ENCODE data around the gene SEMA3E.
"Not testable (repeated sequence)": the region's sequence is repeated elsewhere in the genome, so short reads cannot be mapped to it uniquely, and the experiment has no call there.

Gene SEMA3E

GRCh38 chr7:83447681-83448080 lies 201.3 kb downstream of the SEMA3E start:
- no peak for DNase-seq

- no peak for DNase-seq
Measured at GRCh38 chr7:83446102-83446669, 202.8 kb downstream of the SEMA3E start.

- DNase-seq = no peak
Measured at GRCh38 chr7:83442911-83443310, 206.0 kb downstream of the SEMA3E start.

- no peak for DNase-seq
Measured at GRCh38 chr7:83439026-83439425, 209.9 kb downstream of the SEMA3E start.

- DNase-seq = not testable (repeated sequence)
Measured at GRCh38 chr7:83430289-83430688, 218.7 kb downstream of the SEMA3E start.

- DNase-seq = no peak
Measured at GRCh38 chr7:83429493-83429892, 219.4 kb downstream of the SEMA3E start.

- no peak for DNase-seq
Measured at GRCh38 chr7:83427884-83428283, 221.1 kb downstream of the SEMA3E start.

GRCh38 chr7:83426325-83426724 lies 222.6 kb downstream of the SEMA3E start:
- no peak for DNase-seq

GRCh38 chr7:83419013-83419412 lies 229.9 kb downstream of the SEMA3E start:
- DNase-seq = no peak

- no peak for DNase-seq
Measured at GRCh38 chr7:83415840-83416239, 233.1 kb downstream of the SEMA3E start.

- DNase-seq = no peak
Measured at GRCh38 chr7:83414947-83415346, 234.0 kb downstream of the SEMA3E start.

GRCh38 chr7:83413831-83414230 lies 235.1 kb downstream of the SEMA3E start:
- no peak for DNase-seq

GRCh38 chr7:83413424-83413823 lies 235.5 kb downstream of the SEMA3E start:
- no peak for DNase-seq

GRCh38 chr7:83410989-83411591 lies 237.8 kb downstream of the SEMA3E start:
- DNase-seq = peak; percentile 63 to 79

- no peak for DNase-seq
Measured at GRCh38 chr7:83394776-83395175, 254.2 kb downstream of the SEMA3E start.

GRCh38 chr7:83388436-83388835 lies 260.5 kb downstream of the SEMA3E start:
- no peak for DNase-seq

- peak; percentile 25 to 46 for DNase-seq
Measured at GRCh38 chr7:83366629-83367028, 282.3 kb downstream of the SEMA3E start.

GRCh38 chr7:83365746-83366145 lies 283.2 kb downstream of the SEMA3E start:
- DNase-seq = peak; percentile 9 to 42

GRCh38 chr7:83362871-83363550 lies 285.9 kb downstream of the SEMA3E start:
- DNase-seq = no peak

GRCh38 chr7:83359108-83359507 lies 289.8 kb downstream of the SEMA3E start:
- DNase-seq = peak in 1 of 2 experiments; percentile 10

GRCh38 chr7:83355143-83355542 lies 293.8 kb downstream of the SEMA3E start:
- no peak for DNase-seq

GRCh38 chr7:83347945-83348444 lies 300.9 kb downstream of the SEMA3E start:
- DNase-seq = no peak

- no peak for DNase-seq
Measured at GRCh38 chr7:83339907-83340306, 309.0 kb downstream of the SEMA3E start.

GRCh38 chr7:83338277-83338950 lies 310.5 kb downstream of the SEMA3E start:
- DNase-seq = no peak

All from Kasumi-1 (cell line).